GM21737 (cell line): ENCODE data around the gene ARHGEF28.

Experiments used
- ATAC-seq: cut with Tn5 transposase; IDR thresholded peaks from one replicate; pipeline ENCODE4 v1.9.1; 2021; ENCODE audit warnings: mild to moderate bottlenecking, moderate library complexity; ENCODE audit not compliant: unreplicated experiment

The ARHGEF28 gene

GRCh38 chr5:73986729-73987128, 360.7 kb downstream of the ARHGEF28 start:
- ATAC-seq, result no peak

- no peak for ATAC-seq
These were observed 361.9 kb downstream of the ARHGEF28 start for GRCh38 chr5:73987915-73988314.

- ATAC-seq, result no peak
These were observed 364.0 kb downstream of the ARHGEF28 start for GRCh38 chr5:73989956-73990355.
